GM10266 (cell line): Measurements from ENCODE around the gene KCNIP4.

Source experiments
- DNase-seq: peaks from one replicate; pipeline ENCODE4 v3.0.0; 2012; ENCODE audit errors: extremely low spot score
- CTCF ChIP-seq: IDR thresholded peaks from 2 replicates; pipeline ENCODE4 v1.5.1; 2012; ENCODE audit warnings: mild to moderate bottlenecking, low read depth; ENCODE audit not compliant: control insufficient read depth, insufficient read depth; ENCODE audit errors: missing control alignments

KCNIP4 gene

GRCh38 chr4:21097865-21098264 lies 850.7 kb downstream of the KCNIP4 start:
- no peak for DNase-seq
- no peak for TF ChIP-seq CTCF

GRCh38 chr4:21097026-21097425 lies 851.5 kb downstream of the KCNIP4 start:
- TF ChIP-seq CTCF, result no peak
- DNase-seq, result no peak

- no peak for TF ChIP-seq CTCF
- no peak for DNase-seq
Observed at GRCh38 chr4:21092531-21092930, 856.0 kb downstream of the KCNIP4 start.

- no peak for DNase-seq
- TF ChIP-seq CTCF, result no peak
Observed at GRCh38 chr4:21090094-21090666, 858.4 kb downstream of the KCNIP4 start.

GRCh38 chr4:21083413-21083812 lies 865.2 kb downstream of the KCNIP4 start:
- TF ChIP-seq CTCF, result no peak
- DNase-seq, result no peak

- DNase-seq, result no peak
- no peak for TF ChIP-seq CTCF
Observed at GRCh38 chr4:21077967-21078366, 870.6 kb downstream of the KCNIP4 start.

- no peak for DNase-seq
- no peak for TF ChIP-seq CTCF
Observed at GRCh38 chr4:21067351-21067750, 881.2 kb downstream of the KCNIP4 start.
